Gastrocnemius medialis (tissue), 4 donors: Measurements from ENCODE around the gene ARHGEF37.

Experiments
- CTCF ChIP-seq, 5 experiments: fragments of 450-650 bp in 3 of 5; fragments of 200-600 bp in 2 of 5; sonication (generic) in 2 of 5; IDR thresholded peaks in 4 of 5; conservative IDR thresholded peaks in 1 of 5; 1 replicate in 4 of 5; 2 replicates in 1 of 5; pipeline ENCODE4 v1.5.1; 2016 to 2019; ENCODE audit warnings: antibody characterized with exemption in 5 of 5, mild to moderate bottlenecking in 3 of 5, moderate library complexity in 3 of 5
- POLR2A ChIP-seq, 2 donors: fragments of 450-650 bp; IDR thresholded peaks; one replicate each; pipeline ENCODE4 v1.6.1; 2017; ENCODE audit warnings: antibody characterized with exemption in 2 of 2, mild to moderate bottlenecking in 2 of 2, moderate library complexity in 2 of 2

- TF ChIP-seq CTCF (IDR thresholded peaks at IDR 0.05 in 4 of 5, conservative IDR thresholded peaks at IDR 0.05 in 1 of 5) (no peak), POLR2A (IDR thresholded peaks at IDR 0.05) (no peak)
These were observed 24.2 kb downstream of the ARHGEF37 start for GRCh38 chr5:149605354-149605997.
